Mucosa of descending colon (tissue), 3 donors: ENCODE data around the gene KIR2DL1. TPM values are rescaled to one million over a fixed set of nuclear protein-coding genes. Genes with fewer than 3 reads are reported as not detected.
"Not testable (repeated sequence)": the region's sequence is repeated elsewhere in the genome, so short reads cannot be mapped to it uniquely, and the experiment has no call there.

ENCODE experiments used
- ATAC-seq: fragments of 200-7000 bp; cut with Tn5 transposase; one replicate; pipeline ENCODE4 v1.9.1; 2020; ENCODE audit warnings: mild to moderate bottlenecking, moderate library complexity
- DNase-seq, 3 donors: peaks; one replicate each; pipeline ENCODE4 v3.0.0-alpha.2; 2020
- H3K36me3 ChIP-seq: fragments of 200-600 bp; one replicate; pipeline ENCODE4 v1.8.0; 2021; ENCODE audit warnings: low read depth, mild to moderate bottlenecking
- H3K4me1 ChIP-seq: fragments of 200-600 bp; one replicate; pipeline ENCODE4 v1.8.0; 2021; ENCODE audit warnings: low read depth, mild to moderate bottlenecking
- H3K4me3 ChIP-seq: fragments of 200-600 bp; one replicate; pipeline ENCODE4 v1.8.0; 2021; ENCODE audit warnings: mild to moderate bottlenecking
- H3K9me3 ChIP-seq: fragments of 200-600 bp; one replicate; pipeline ENCODE4 v1.8.0; 2021; ENCODE audit warnings: mild to moderate bottlenecking
- intact Hi-C, 2 donors: fragments of 100-400 bp; cut with DNase I in 1 of 2; cut with micrococcal nuclease in 1 of 2; formaldehyde crosslinking; loops; one replicate each; pipeline versions ENCODE4 v1.11.0 to v1.11.1; 2022; cut with DNase I, micrococcal nuclease
- total RNA-seq, 3 donors: library from RNA; stranded (reverse); fragmentation: NEBNext Ultra II Directional in 2 of 3; extraction: Animal tissue kit (Norgen Biotek cat#: 25700) in 2 of 3; gene quantifications; one replicate each; pipeline versions ENCODE4 v1.2.1 to v1.2.4, GENCODE V29; 2021 to 2023
- TF ChIP-seq, protein P1 (sequence below): fragments of 200-600 bp; IDR thresholded peaks from one replicate; pipeline ENCODE4 v1.8.0; 2022; ENCODE audit warnings: antibody characterized with exemption, mild to moderate bottlenecking
- donor health status: DM: no; HTN: no; CAD: no; lungs with moderate emphysema.
- donor health status: DM: no; HTN: no; CAD: no.
- donor health status: DM: no; HTN: yes; CAD: no.

KIR2DL1 gene
- total RNA-seq, 3 donors from 2014 or later: not detected

DNA sequence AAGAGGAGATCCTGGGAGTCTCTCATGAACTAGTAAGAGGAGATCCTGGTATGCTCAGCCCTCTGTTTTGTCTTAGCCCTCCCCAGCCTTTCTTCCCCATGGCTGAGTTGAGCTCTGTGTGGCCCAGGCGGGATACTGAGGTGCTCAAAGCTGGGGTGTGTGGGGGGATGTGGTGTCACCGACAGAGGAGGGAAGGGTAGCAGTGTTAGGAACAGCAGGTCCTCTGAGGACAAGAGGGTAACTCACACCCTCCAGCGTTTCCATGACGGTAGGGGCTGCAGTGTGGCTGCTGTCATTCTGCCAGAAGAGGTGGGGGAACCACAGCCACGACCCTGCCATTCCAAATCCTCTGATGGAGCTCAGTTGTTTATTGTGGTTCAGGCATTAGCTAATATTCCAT is 34.5 kb downstream of the KIR2DL1 start:
- no peak for ATAC-seq
- intact Hi-C loops: no loop called here
- no peak for DNase-seq
- TF ChIP-seq, protein P1, sequence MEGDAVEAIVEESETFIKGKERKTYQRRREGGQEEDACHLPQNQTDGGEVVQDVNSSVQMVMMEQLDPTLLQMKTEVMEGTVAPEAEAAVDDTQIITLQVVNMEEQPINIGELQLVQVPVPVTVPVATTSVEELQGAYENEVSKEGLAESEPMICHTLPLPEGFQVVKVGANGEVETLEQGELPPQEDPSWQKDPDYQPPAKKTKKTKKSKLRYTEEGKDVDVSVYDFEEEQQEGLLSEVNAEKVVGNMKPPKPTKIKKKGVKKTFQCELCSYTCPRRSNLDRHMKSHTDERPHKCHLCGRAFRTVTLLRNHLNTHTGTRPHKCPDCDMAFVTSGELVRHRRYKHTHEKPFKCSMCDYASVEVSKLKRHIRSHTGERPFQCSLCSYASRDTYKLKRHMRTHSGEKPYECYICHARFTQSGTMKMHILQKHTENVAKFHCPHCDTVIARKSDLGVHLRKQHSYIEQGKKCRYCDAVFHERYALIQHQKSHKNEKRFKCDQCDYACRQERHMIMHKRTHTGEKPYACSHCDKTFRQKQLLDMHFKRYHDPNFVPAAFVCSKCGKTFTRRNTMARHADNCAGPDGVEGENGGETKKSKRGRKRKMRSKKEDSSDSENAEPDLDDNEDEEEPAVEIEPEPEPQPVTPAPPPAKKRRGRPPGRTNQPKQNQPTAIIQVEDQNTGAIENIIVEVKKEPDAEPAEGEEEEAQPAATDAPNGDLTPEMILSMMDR: no peak
- Histone ChIP-seq H3K36me3 (no peaks in the 10 kb centered on the region), H3K9me3 (no peaks in the 10 kb centered on the region), H3K4me3 (no peak overlapping the region), H3K4me1 (no peaks in the 10 kb centered on the region)

DNA sequence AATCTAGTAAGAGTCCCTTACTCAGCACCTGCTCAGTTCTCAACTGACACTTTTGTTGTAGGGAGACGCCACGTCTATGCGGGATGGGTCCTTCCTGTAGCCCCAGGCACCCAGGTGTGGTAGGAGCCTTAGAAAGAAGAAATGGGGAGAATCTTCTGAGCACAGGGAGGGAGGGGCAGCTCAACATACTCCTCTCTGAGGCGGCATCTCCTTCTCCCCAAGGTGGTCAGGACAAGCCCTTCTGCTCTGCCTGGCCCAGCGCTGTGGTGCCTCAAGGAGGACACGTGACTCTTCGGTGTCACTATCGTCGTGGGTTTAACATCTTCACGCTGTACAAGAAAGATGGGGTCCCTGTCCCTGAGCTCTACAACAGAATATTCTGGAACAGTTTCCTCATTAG is 35.0 kb downstream of the KIR2DL1 start:
- DNase-seq: no peak
- Histone ChIP-seq H3K36me3 (no peaks in the 10 kb centered on the region), H3K9me3 (no peaks in the 10 kb centered on the region), H3K4me1 (no peaks in the 10 kb centered on the region), H3K4me3 (no peak overlapping the region)
- ATAC-seq: no peak
- intact Hi-C loops: no loop called here
- TF ChIP-seq, protein P1: no peak

DNA sequence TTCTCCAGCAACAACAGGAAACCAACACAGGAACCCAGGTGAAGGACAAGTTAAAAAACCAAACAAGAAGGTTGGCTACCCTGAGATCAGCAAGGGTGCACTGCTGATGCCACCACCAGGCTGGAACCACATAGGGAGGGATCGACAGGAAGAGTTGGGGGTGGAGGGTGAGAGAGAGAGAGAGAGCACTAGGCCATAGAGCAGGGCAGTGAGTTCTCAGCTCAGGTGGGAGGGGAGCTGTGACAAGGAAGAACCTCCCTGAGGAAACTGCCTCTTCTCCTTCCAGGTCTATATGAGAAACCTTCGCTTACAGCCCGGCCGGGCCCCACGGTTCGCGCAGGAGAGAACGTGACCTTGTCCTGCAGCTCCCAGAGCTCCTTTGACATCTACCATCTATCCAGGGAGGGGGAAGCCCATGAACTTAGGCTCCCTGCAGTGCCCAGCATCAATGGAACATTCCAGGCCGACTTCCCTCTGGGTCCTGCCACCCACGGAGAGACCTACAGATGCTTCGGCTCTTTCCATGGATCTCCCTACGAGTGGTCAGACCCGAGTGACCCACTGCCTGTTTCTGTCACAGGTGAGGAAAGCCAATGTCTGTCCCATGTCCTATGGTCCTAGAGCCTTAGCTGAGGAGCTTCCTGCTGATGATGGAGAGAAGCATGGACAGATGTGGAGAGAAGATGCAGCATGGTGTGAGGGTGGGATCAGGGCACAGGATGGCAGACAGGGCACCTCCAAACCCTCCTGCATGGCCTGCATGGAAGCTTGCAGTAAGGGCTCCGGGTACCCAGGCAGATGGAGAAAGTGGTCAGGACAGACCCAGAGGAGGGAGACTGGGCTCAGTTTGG is 36.3 kb downstream of the KIR2DL1 start:
- no peaks in the 10 kb centered on the region for H3K36me3 ChIP-seq
- H3K4me3 ChIP-seq: no peak overlapping the region
- no peaks in the 10 kb centered on the region for H3K4me1 ChIP-seq
- DNase-seq (no peak), ATAC-seq (no peak)
- H3K9me3 ChIP-seq: no peaks in the 10 kb centered on the region
- intact Hi-C loops: no loop called here
- TF ChIP-seq, protein P1: no peak

DNA sequence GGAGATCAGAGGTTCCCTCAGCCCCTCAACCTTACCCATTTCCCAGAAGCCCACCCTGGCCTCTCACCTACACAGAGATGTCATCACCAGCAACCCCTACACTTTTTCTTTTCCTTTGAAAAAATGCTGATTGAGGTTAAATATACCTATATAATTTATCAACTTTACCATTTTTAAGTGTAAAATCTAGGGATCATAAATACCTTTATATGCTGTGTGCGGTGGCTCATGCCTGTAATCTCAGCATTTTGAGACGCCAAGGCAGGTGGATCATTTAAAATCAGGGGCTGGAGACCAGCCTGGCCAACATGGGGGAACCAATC is 36.9 kb downstream of the KIR2DL1 start:
- TF ChIP-seq, protein P1: no peak
- no peak for DNase-seq
- intact Hi-C loops: no loop called here
- H3K4me3 ChIP-seq: no peak overlapping the region
- ATAC-seq: no peak
- no peaks in the 10 kb centered on the region for H3K4me1 ChIP-seq
- H3K9me3 ChIP-seq: no peaks in the 10 kb centered on the region
- H3K36me3 ChIP-seq: no peaks in the 10 kb centered on the region

DNA sequence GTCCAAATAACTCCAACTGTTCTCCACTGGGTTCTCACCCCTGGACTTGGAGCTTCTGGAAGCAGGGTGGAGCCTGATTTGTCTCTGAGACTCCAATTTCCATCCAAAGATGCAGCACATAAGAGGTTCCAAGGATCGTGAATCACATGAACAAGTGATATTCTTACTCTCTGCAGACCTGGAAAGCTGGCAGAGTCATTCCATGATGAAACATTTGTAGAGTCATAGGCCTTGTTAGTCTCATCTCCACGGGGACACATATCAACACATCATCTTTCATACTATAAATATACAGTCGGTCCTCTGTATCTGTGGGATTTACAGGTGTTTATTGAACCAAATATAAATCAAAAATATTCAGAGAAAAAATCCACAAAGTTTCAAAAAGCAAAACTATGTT is 45.0 kb downstream of the KIR2DL1 start:
- H3K4me1 ChIP-seq, H3K9me3 ChIP-seq, intact Hi-C loops, H3K36me3 ChIP-seq, H3K4me3 ChIP-seq, DNase-seq, ATAC-seq: not testable (repeated sequence)

DNA sequence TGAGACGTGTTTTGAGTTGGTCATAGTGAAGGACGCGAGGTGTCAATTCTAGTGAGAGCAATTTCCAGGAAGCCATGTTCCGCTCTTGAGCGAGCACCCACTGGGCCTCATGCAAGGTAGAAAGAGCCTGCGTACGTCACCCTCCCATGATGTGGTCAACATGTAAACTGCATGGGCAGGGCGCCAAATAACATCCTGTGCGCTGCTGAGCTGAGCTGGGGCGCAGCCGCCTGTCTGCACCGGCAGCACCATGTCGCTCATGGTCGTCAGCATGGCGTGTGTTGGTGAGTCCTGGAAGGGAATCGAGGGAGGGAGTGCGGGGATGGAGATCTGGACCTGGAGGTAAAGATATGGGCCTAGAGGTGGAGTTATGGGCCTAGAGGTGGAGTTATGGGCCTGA is 46.7 kb downstream of the KIR2DL1 start, which contains the start of gene KIR3DL1:
TSS of gene KIR3DL1 (plus strand) at position 218 of the 400 bp plus-strand sequence.
- intact Hi-C loops, ATAC-seq: not testable (repeated sequence)

More for the DNA sequence above, 46.7 kb downstream of the KIR2DL1 start, which contains the start of gene KIR3DL1:
- H3K9me3 ChIP-seq, H3K4me1 ChIP-seq, H3K36me3 ChIP-seq, H3K4me3 ChIP-seq, DNase-seq: not testable (repeated sequence)
